PFSK-1 (cell line): Measurements from ENCODE around the gene CCL25.

ENCODE experiments used
- POLR2AphosphoS5 ChIP-seq: IDR thresholded peaks from 2 replicates; pipeline ENCODE4 v1.6.1; 2012; ENCODE audit warnings: low read depth, mild to moderate bottlenecking, control low read depth, low read length, moderate library complexity
- REST ChIP-seq, 2 experiments: IDR thresholded peaks; 2 replicates each; pipeline versions ENCODE4 v1.6.1 to v1.8.0; 2011 to 2012; ENCODE audit warnings: low read depth in 2 of 2, low read length in 2 of 2, control low read depth in 1 of 2, inconsistent platforms in 1 of 2, mild to moderate bottlenecking in 1 of 2, moderate library complexity in 1 of 2; ENCODE audit not compliant: insufficient read depth in 1 of 2
- SIN3A ChIP-seq: IDR thresholded peaks from 2 replicates; pipeline ENCODE4 v1.6.1; 2012; ENCODE audit warnings: mild to moderate bottlenecking, low read length, moderate library complexity, borderline replicate concordance; ENCODE audit not compliant: insufficient read depth
- TAF1 ChIP-seq: IDR thresholded peaks from 2 replicates; pipeline ENCODE4 v1.6.1; 2012; ENCODE audit warnings: low read length, control low read depth, borderline replicate concordance; ENCODE audit not compliant: insufficient read depth

GRCh38 chr19:8111376-8111775 lies 58.8 kb downstream of the CCL25 start:
- no peak for TF ChIP-seq POLR2AphosphoS5
- TF ChIP-seq REST (IDR thresholded peaks at IDR 0.05; ENCODE audit: insufficient read depth in 1 of 2, low read depth in 2 of 2, low read length in 2 of 2) = no peak
- TF ChIP-seq SIN3A = no peak
- no peak for TF ChIP-seq TAF1
